Neuronal stem cell (in vitro differentiated cells): ENCODE measurements around the gene GPR142.

Experiments used
- DNase-seq: peaks from one replicate; pipeline ENCODE4 v3.0.0-alpha.2; 2013; ENCODE audit warnings: low spot score
- H2AFZ ChIP-seq: one replicate; pipeline ENCODE4 v1.6.1; 2013; ENCODE audit warnings: mild to moderate bottlenecking, low read length, inconsistent platforms
- H2AK5ac ChIP-seq: 2 replicates; pipeline ENCODE4 v1.6.1; 2013; ENCODE audit warnings: low read depth, mild to moderate bottlenecking, inconsistent platforms, low read length, moderate library complexity, mixed read lengths
- H2BK120ac ChIP-seq: 2 replicates; pipeline ENCODE4 v1.6.1; 2013; ENCODE audit warnings: low read depth, mild to moderate bottlenecking, inconsistent platforms, low read length, moderate library complexity, mixed read lengths
- H2BK12ac ChIP-seq: one replicate; pipeline ENCODE4 v1.6.1; 2013; ENCODE audit warnings: low read length, inconsistent platforms
- H2BK15ac ChIP-seq: 2 replicates; pipeline ENCODE4 v1.6.1; 2013; ENCODE audit warnings: mild to moderate bottlenecking, low read length, inconsistent platforms, mixed read lengths
- H2BK5ac ChIP-seq: one replicate; pipeline ENCODE4 v1.6.1; 2013; ENCODE audit warnings: inconsistent platforms, mild to moderate bottlenecking, low read length, moderate library complexity
- H3K14ac ChIP-seq: one replicate; pipeline ENCODE4 v1.6.1; 2013; ENCODE audit warnings: low read length, inconsistent platforms
- H3K18ac ChIP-seq: 2 replicates; pipeline ENCODE4 v1.6.1; 2013; ENCODE audit warnings: low read length, inconsistent platforms
- H3K23ac ChIP-seq: 2 replicates; pipeline ENCODE4 v1.6.1; 2013; ENCODE audit warnings: low read depth, mild to moderate bottlenecking, mixed read lengths, low read length, inconsistent platforms; ENCODE audit not compliant: poor library complexity
- H3K27ac ChIP-seq: replicated peaks from 3 replicates; pipeline ENCODE4 v1.5.1; 2013; ENCODE audit warnings: low read length, inconsistent platforms
- H3K27me3 ChIP-seq, 3 experiments: 2 replicates each; pipeline ENCODE4 v1.6.1; 2013; ENCODE audit warnings: low read length in 3 of 3, mild to moderate bottlenecking in 2 of 3, inconsistent platforms in 1 of 3, low read depth in 1 of 3, mixed read lengths in 1 of 3, moderate library complexity in 1 of 3; ENCODE audit not compliant: control insufficient read depth in 3 of 3, insufficient read depth in 3 of 3
- H3K36me3 ChIP-seq, 2 donors: replicated peaks in 1 of 2; 2 replicates each; pipeline ENCODE4 v1.6.1; 2013; ENCODE audit warnings: low read length in 2 of 2; ENCODE audit not compliant: control insufficient read depth in 2 of 2, insufficient read depth in 2 of 2
- H3K4ac ChIP-seq: 2 replicates; pipeline ENCODE4 v1.6.1; 2013; ENCODE audit warnings: inconsistent platforms, mild to moderate bottlenecking, low read length, moderate library complexity
- H3K4me1 ChIP-seq, 2 donors: 1 replicate in 1 of 2; 2 replicates in 1 of 2; pipeline ENCODE4 v1.6.1; 2013; ENCODE audit warnings: low read length in 2 of 2, low read depth in 1 of 2; ENCODE audit not compliant: control insufficient read depth in 2 of 2, insufficient read depth in 1 of 2
- H3K4me2 ChIP-seq: one replicate; pipeline ENCODE4 v1.6.1; 2013; ENCODE audit warnings: mild to moderate bottlenecking, low read length, inconsistent platforms; ENCODE audit not compliant: insufficient read depth, poor library complexity, severe bottlenecking
- H3K4me3 ChIP-seq, 2 donors: 2 replicates each; pipeline ENCODE4 v1.5.1; 2013; ENCODE audit warnings: low read length in 2 of 2, mild to moderate bottlenecking in 2 of 2, inconsistent platforms in 1 of 2, moderate library complexity in 1 of 2
- H3K79me1 ChIP-seq: one replicate; pipeline ENCODE4 v1.6.1; 2013; ENCODE audit warnings: low read depth, mild to moderate bottlenecking, inconsistent platforms, low read length, moderate library complexity
- H3K9ac ChIP-seq: one replicate; pipeline ENCODE4 v1.6.1; 2013; ENCODE audit warnings: mild to moderate bottlenecking, low read depth, low read length, inconsistent platforms; ENCODE audit not compliant: poor library complexity
- H3K9me3 ChIP-seq, 2 donors: replicated peaks in 1 of 2; 2 replicates each; pipeline versions ENCODE3 to v1.6.1; 2013; ENCODE audit warnings: low read length in 2 of 2, mild to moderate bottlenecking in 2 of 2, inconsistent platforms in 1 of 2, low read depth in 1 of 2, mixed read lengths in 1 of 2, moderate library complexity in 1 of 2; ENCODE audit not compliant: control insufficient read depth in 2 of 2, insufficient read depth in 1 of 2
- H4K8ac ChIP-seq: one replicate; pipeline ENCODE4 v1.6.1; 2013; ENCODE audit warnings: low read depth, mild to moderate bottlenecking, inconsistent platforms, low read length, moderate library complexity
- H4K91ac ChIP-seq: one replicate; pipeline ENCODE4 v1.6.1; 2013; ENCODE audit warnings: low read length, low read depth, mild to moderate bottlenecking, inconsistent platforms; ENCODE audit not compliant: poor library complexity
- WGBS, 2 donors: extraction: QIAGEN DNeasy Blood & Tissue Kit; methylation state at CpG; one replicate each; pipeline ENCODE4 v1.1.7; 2013; ENCODE audit warnings: missing lambda C conversion rate in 2 of 2, mixed read lengths in 1 of 2; ENCODE audit not compliant: insufficient read length in 2 of 2, insufficient replicate concordance in 1 of 2; ENCODE audit errors: extremely low coverage in 2 of 2; 5-methylcytosine and 5-hydroxymethylcytosine counted together

Gene GPR142

DNA sequence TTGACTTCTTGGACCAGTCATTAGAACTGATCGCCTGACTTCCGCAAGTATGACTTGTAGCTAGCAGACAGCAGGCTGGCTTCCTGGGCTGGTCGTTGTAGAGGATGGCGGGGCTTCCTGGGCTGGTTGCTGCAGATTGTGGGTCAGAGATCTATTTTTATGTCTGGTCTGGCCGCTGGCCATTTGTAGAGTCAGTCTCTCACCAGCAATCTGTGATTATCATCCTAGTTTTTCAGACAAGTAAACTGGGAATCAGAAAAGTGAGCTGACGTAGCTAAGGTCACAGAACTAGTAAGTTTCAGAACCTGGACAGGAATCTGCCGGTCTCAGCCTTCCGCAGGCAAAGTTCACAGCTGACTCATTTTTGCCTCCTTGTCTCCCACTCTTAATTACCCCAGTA is 19.1 kb downstream of the GPR142 start:
- Histone ChIP-seq H3K27me3 (peaks cover 0 to 9% (median 0%) of the 10 kb centered on the region in 3 experiments), H3K4ac (no peak overlapping the region), H2BK15ac (no peak overlapping the region), H3K18ac (no peak overlapping the region), H2AFZ (no peak overlapping the region), H3K9me3 (no peaks in the 10 kb centered on the region), H3K23ac (no peak overlapping the region), H2BK120ac (no peak overlapping the region), H3K9ac (no peak overlapping the region), H3K4me2 (no peak overlapping the region), H4K8ac (no peak overlapping the region), H2BK12ac (no peak overlapping the region), H2AK5ac (no peak overlapping the region), H3K4me3 (no peak overlapping the region), H2BK5ac (no peak overlapping the region), H3K79me1 (no peaks in the 10 kb centered on the region), H3K27ac (no peak overlapping the region), H3K36me3 (no peaks in the 10 kb centered on the region), H3K4me1 (peaks cover 0 to 6% of the 10 kb centered on the region in 2 donors), H3K14ac (no peak overlapping the region), H4K91ac (no peak overlapping the region)
- WGBS, 2 donors, result no CpG with 5 or more reads among the region's 8 CpGs
- no peak for DNase-seq

DNA sequence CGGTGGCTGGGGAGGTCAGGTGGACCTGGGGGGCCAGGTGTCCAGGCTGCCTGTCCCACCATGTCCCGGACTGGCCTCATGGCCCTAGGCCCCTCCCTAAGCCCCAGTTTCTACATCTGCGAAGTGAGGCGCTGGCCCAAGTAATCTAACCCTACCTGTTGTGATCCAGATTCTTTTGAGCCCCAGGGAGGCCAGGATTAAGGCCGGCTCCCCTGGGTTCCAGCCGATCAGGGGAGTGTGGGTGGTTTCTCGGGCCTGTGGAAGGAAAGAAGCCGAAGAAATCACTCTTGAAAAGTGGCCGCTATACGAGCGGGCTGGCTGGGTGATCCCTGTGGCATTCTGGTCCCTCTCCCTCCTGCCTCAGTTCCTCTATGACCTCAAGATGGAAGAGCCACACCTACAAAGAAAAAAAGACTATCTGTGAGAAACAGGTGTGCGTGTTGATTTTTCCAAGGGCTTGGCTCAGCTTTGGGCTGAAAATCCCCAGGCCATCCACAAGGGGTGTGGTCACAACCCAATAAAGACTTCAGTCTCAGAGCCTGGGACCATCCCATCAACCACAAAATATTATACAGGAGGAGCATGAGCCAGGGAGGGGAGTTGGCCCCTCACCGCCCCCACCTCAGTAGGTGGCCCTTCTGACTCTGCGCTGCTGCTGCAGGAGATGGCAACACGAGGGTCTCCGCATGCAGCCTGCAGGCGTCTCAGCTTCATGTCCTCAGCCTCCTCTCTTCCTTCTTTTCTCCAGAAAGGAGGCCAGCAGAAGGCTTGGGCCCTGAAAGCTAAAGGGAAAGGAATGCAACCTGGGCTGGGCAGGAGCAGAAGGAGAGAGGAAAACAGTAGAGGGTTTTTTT is 20.3 kb downstream of the GPR142 start:
- Histone ChIP-seq H3K9me3 (no peaks in the 10 kb centered on the region), H3K4me2 (no peak overlapping the region), H3K79me1 (no peaks in the 10 kb centered on the region), H2AFZ (no peak overlapping the region), H3K18ac (peak overlapping the region; percentile 68), H3K4me3 (no peak overlapping the region), H3K36me3 (no peaks in the 10 kb centered on the region), H3K14ac (no peak overlapping the region), H2BK120ac (no peak overlapping the region), H3K27ac (no peak overlapping the region), H2BK5ac (no peak overlapping the region), H4K8ac (no peak overlapping the region), H3K23ac (peak overlapping the region; percentile 45), H3K27me3 (peaks cover 0 to 9% (median 0%) of the 10 kb centered on the region in 3 experiments), H2AK5ac (peak overlapping the region; percentile 60), H3K4me1 (peaks cover 0 to 6% of the 10 kb centered on the region in 2 donors), H4K91ac (no peak overlapping the region), H3K9ac (peak overlapping the region; percentile 33), H2BK15ac (peak overlapping the region; percentile 71), H2BK12ac (no peak overlapping the region), H3K4ac (peak overlapping the region; percentile 42)
- DNase-seq, result no peak
- no CpG with 5 or more reads among the region's 17 CpGs for WGBS, 2 donors

GRCh38 chr17:74389084-74389753 is 21.9 kb downstream of the GPR142 start:
- no peaks in the 10 kb centered on the region for H3K79me1 ChIP-seq
- WGBS, 2 donors, result no CpG with 5 or more reads among the region's 12 CpGs
- peaks cover 0 to 9% (median 0%) of the 10 kb centered on the region in 3 experiments for H3K27me3 ChIP-seq
- DNase-seq, result no peak
- no peak overlapping the region for H3K27ac ChIP-seq
- H3K23ac ChIP-seq, result no peak overlapping the region
- H2AK5ac ChIP-seq, result peak overlapping the region; percentile 61
- H3K9ac ChIP-seq, result peak overlapping the region; percentile 33
- peaks cover 0 to 6% of the 10 kb centered on the region in 2 donors for H3K4me1 ChIP-seq
- H3K9me3 ChIP-seq, result peaks cover 0 to 2% of the 10 kb centered on the region in 2 donors
- H3K14ac ChIP-seq, result peak overlapping the region; percentile 39
- H4K91ac ChIP-seq, result no peak overlapping the region
- H2BK12ac ChIP-seq, result no peak overlapping the region
- no peak overlapping the region for H3K4ac ChIP-seq
- no peak overlapping the region for H3K4me2 ChIP-seq
- H2BK15ac ChIP-seq, result no peak overlapping the region
- no peak overlapping the region for H2AFZ ChIP-seq
- no peaks in the 10 kb centered on the region for H3K36me3 ChIP-seq
- no peak overlapping the region for H2BK5ac ChIP-seq
- H2BK120ac ChIP-seq, result peak overlapping the region; percentile 23
- no peak overlapping the region for H4K8ac ChIP-seq
- no peak overlapping the region for H3K4me3 ChIP-seq
- H3K18ac ChIP-seq, result peak overlapping the region; percentile 49
